HG02943 (cell line): Measurements from ENCODE around the gene EME2.
"Not testable (repeated sequence)": the region's sequence is repeated elsewhere in the genome, so short reads cannot be mapped to it uniquely, and the experiment has no call there.

Source experiments
- ATAC-seq: cut with Tn5 transposase; IDR thresholded peaks from one replicate; pipeline ENCODE4 v1.9.1; 2021; ENCODE audit warnings: mild to moderate bottlenecking, low read depth, moderate library complexity; ENCODE audit not compliant: unreplicated experiment

EME2 gene

GRCh38 chr16:1789643-1790045 is 17.0 kb downstream of the EME2 start:
- no peak for ATAC-seq

- ATAC-seq, result no peak
These were observed 17.6 kb downstream of the EME2 start for GRCh38 chr16:1790261-1790610.

GRCh38 chr16:1790611-1791255 is 18.1 kb downstream of the EME2 start:
- no peak for ATAC-seq

- no peak for ATAC-seq
These were observed 18.8 kb downstream of the EME2 start for GRCh38 chr16:1791256-1791942.

GRCh38 chr16:1791943-1792812 is 19.6 kb downstream of the EME2 start:
- no peak for ATAC-seq

GRCh38 chr16:1792836-1793577 is 20.4 kb downstream of the EME2 start:
- ATAC-seq, result no peak

- no peak for ATAC-seq
These were observed 21.1 kb downstream of the EME2 start, which contains the start of gene IGFALS for GRCh38 chr16:1793578-1794220. TSS of gene IGFALS (minus strand) at chr16:1793705. CDS start at chr16:1793652, 53 bp downstream.

- no peak for ATAC-seq
These were observed 21.7 kb downstream of the EME2 start for GRCh38 chr16:1794221-1794871.

GRCh38 chr16:1794908-1795666 is 22.5 kb downstream of the EME2 start:
- ATAC-seq, result no peak

GRCh38 chr16:1799263-1799662 is 26.7 kb downstream of the EME2 start:
- ATAC-seq, result not testable (repeated sequence)

GRCh38 chr16:1800701-1801100 is 28.1 kb downstream of the EME2 start:
- ATAC-seq, result no peak

- ATAC-seq, result no peak
These were observed 35.0 kb downstream of the EME2 start for GRCh38 chr16:1807626-1808025.

- no peak for ATAC-seq
These were observed 36.1 kb downstream of the EME2 start for GRCh38 chr16:1808691-1809090.

GRCh38 chr16:1809281-1809801 is 36.7 kb downstream of the EME2 start:
- no peak for ATAC-seq

- ATAC-seq, result no peak
These were observed 37.5 kb downstream of the EME2 start for GRCh38 chr16:1810106-1810505.

- ATAC-seq, result no peak
These were observed 37.9 kb downstream of the EME2 start for GRCh38 chr16:1810536-1810935.

GRCh38 chr16:1812732-1813163 is 40.1 kb downstream of the EME2 start:
- no peak for ATAC-seq

- ATAC-seq, result no peak
These were observed 42.9 kb downstream of the EME2 start for GRCh38 chr16:1815461-1815860.
